Germinal center (tissue), 1 donor: Measurements from ENCODE around the gene OSCP1.

Experiments
- DNase-seq: peaks from one replicate; pipeline ENCODE4 v3.0.0; 2012; ENCODE audit warnings: mixed read lengths, low spot score

Gene OSCP1

DNA sequence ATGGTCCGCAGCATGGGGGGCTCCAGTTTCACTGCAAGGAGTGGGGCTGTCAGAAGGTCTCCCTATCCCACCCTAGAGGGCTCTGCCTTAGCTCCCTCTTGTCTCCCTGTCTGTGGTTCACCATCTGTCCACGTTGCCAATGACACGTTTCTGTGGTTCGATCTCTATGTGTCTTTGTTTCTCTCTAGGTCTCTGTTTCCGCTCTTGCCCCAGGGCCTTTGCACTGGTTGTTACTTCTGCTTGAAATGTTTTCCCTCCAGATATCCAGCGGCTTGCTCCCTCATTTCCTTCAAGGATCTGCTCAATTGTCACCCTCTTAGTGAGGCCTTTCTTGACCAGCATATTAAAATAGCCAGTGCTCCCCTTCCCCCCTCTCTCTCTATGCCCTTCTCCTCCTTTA lies 22.4 kb upstream of the OSCP1 start:
- DNase-seq = no peak

DNA sequence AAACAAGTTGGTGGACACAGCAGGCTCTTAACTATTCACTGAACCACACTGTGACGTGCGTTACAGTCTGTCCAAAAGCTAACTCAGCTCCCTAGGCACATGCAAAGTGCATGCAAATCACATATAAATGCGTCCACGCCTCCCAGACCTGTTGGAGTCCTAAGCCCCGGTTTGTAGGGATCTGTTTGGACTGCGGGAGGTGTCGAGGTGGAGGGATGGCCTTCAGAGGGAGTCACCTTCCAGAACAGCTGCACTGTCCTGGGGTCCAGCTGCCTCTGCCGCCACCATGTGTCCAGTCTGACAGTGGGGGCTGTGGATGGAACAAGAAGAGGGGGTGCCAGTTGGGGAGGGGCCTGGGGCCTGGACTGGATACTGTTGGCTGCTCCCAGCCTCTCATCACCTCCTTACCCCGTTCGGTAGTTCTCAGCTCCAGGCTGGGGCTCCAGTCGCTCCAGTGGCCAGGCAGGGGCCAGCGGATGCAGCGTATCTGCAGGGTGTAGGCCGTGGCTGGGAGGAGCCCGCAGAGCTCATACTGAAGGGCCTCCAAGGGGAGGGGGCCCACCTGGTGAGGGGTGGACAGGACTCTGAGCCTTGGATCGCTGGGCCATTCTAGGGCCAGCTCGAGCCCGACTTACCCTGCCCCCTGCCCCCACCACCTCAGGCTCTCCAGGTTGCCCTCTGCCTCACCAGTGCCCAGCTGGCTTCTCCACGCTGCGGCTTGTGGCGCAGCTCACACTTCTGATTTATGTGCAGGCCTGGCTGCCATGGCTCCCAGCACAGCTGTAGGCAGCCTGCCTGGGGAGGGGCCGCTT lies 21.8 kb upstream of the OSCP1 start:
- DNase-seq = no peak

DNA sequence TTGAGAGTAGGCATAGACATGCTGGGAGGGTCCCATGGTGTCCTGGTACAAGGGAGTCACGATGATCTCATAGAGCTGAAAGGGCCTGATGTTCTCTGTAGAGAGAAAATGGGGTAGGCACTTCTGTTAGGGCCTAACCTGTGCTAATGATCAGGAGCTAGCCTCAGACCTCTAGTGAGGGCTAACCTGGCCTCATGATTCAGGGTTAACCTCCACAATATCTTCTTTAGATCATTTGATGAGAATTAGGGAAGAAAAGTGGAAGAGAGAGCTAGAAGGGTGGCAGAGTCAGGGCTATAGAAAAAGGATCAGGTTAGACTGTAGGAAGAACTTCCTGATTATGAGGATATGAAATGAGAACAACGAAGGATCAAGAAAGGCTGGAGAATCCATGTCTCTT lies 18.9 kb upstream of the OSCP1 start:
- DNase-seq = no peak

DNA sequence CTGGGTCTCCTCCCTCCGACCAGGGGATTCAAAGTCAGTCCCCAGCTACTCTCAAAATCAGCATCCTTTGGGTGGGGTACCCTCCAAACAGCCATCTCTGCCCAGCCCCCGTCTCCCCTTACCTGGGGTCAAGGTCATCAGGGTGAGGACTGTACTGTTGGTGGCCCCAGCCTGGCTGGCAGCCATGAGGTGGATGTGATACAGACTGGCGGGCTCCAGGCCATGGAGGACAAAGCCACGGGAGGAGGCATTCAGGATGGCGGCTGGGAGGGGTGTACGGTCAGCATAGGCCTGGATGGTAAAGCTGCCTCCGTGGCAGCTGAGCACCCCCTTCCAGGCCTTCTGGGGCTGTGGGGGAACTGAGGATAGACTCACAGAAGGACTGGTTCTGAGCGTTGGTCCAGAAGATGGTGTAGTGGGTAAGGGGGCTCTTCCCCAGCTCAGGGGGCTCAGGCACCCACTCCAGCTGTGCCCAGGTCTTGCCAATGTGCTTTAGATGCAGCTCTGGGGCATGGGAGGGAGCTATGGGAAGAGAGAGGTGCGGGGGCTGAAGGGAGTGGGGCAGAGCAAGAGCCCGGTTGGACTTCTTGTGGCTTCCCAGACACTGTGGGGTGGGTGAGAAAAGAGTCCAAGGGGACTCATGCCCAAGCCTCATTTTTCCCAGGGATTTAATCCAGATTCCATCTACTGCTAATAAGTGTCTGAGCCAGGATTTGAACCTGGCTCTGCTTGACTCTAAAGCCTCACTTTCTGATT lies 17.6 kb upstream of the OSCP1 start:
- no peak for DNase-seq

DNA sequence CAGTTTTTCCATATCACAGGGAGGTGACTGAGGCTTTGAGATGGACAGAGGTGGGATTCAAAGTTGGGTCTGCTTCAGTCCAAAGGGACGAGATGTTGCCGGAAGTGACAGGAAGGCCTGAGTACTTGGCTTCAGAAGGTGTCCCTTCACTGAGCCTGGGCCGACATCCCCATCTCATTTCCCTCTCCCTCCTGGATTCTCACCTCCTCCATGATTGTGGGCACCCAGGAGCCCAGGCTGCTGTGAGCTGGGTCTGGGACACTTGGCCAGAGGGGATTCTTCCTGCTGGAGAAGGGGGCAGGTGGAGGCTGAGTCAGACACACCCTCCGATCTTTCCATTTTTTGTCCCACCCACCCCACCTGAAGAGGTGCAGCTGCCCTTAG lies 16.8 kb upstream of the OSCP1 start:
- no peak for DNase-seq

DNA sequence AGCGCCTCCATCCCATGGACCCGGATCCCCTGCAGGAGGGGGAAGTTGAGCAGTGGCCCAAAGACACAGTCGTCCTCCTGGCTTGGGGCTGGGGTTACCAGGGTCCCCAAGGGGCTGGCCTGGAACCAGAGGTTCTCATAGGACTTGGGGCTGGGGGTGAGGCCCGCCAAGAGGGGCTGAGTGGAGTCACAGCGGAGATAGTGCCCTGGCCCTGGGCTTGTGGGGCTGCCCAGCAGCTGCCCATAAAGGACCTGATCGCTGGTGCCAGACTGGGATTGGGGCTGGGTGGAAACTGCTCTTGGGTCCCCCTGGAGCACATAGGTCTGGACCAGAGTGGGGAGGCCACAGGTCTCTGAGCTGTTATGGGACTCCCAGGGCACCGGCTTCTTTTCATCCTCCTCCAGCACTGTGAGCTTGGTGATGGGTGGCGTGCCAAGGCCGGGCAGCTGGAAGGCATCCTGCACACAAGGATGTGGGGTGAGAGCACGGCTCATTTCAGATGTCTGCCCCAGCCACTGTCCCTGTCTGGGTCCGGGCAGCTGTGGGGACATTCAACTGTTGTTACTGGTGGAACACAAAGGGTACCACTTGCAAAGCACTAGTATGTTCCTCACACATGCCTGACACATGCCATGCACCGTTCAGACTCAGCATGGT lies 16.2 kb upstream of the OSCP1 start:
- no peak for DNase-seq

DNA sequence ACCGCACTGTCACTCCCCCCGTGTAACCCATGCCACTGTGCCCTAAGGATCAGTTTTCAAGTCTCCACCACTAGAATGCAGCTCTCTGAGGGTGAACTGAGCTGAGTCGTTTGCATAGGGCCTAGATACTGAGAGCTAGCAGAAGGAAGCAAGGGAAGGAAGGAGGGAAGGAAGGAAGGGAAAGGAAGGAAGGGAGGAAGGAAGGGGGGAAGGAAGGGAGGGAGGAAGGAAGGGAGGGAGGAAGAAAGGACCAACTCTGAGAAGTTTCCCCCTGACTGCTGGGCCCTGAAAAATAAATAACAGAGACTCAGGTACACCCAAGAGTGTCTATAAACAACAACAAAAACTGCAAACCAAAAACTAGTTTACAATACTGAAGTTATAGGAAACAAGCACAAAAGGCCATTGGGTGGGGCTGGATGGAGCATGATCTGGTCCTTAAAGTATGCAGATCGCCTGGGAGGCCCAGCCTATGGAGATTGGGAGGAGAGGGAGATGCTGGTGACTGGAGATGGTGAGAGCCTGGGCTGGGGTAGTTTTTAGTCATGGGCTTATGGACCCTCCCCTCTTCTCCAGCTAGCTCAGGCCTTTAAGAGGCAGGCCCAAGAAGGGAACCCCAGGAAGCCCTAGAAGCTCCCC lies 15.6 kb upstream of the OSCP1 start:
- DNase-seq = no peak

DNA sequence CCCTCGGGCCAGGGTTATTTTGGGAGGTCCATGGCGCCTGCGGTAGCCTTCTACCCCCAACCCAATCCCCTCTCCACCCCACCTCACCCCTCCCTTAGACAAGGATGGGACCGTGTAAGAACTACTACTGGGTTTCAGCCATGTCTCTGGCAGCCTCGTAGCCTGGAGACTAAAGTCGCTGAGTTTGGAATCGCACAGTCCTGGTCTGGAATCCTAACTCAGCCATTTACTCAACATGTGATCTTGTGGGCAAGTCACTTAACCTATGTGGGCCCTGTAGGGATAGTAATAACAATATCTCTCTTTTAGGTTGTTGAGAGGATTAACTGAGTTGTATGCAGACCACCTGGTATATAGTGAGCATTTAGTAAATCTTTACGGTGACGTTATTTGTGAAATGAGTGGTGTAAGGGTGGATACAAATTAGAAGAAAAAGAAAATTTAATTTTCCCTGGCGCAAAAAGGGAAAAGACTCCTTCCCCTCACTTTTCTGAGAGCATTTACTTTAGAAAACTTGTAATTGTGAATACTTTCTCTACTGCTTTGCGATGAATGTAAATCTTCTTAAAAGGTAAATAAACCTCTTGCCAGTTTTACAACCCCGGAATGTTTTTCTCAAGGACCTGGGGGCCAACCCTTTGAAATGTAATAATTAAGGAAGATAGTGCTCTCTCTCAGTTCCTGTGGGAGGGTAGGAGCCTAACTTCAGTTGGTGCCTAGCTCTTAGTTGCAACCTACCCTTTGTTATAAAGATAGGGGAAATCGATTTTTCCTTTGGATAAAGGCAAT lies 14.5 kb upstream of the OSCP1 start:
- DNase-seq = no peak

DNA sequence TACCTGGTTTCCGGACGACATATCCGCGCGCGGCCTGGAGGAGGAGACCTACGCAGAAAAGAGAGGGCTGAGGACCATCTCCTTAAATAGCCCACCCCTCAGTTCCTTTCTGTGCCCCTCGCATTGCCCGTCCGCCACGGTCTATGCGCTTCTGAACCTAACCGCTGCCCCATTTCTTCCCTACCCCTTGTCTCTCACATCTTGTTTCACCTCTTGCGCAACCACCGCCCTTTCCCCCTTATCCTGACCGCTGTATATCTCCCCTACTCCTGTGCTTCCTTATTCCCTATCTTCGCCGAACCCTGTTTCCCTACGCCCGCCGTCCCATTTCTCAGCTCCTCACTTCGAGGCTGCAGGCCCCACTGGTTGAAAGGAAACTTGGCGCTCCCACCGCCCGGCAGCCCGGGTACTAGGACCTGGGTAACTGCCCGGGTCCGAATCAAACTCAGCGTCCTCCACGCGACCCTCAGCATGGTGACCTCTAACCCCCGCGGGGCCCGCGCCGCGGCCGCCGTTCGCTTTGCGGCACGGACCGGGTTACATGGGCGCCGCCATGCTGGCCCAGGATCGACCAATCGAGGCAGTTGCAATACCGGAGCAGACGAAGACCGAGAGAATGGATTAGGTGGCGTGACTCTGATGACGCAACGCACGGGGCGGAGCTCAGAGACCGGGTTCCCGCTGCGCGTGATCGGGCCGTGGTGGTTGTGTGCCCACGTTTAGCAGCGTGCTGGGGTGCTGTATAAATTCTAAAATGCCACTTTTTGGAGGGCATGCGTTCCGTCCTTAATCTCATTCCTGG lies 13.8 kb upstream of the OSCP1 start, which contains the start of gene MRPS15:
TSS of gene MRPS15 (minus strand) at position 582 of the 802 bp plus-strand sequence. CDS start at position 473, 109 bp downstream.
- DNase-seq = peak; percentile 95

DNA sequence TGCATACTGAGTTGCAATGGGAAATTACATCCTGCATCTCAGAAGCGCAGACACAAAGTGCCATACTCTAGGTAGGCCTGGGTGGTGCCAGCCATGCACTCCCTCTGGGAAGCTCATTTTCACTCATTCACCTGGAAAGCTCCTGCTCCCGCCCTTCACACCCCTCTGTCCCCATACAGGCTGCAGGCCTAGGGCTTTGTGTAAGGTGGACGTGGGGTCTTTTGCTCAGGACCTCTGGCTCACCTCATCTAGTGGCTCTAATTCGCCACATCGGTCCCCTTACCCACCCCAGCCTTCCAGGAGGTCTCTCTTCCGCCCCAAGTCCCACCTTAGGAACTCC lies 13.2 kb upstream of the OSCP1 start:
- no peak for DNase-seq

DNA sequence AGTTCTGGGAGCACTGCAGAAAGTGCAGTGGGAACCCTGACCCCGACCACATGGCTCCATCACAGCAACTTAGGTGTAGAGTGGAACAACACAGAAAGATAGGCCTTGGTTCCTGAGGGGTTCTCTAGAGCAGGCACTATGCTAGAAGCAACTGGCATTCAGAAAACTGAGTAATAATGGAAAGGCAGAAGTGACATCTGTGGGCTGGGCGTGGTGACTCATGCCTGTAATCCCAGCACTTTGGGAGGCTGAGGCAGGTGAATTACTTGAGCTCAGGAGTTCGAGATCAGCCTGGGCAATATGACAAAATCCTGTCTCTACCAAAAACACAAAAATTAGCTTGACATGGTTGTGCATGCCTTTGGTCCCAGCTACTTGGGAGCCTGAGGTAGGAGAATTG lies 8.7 kb upstream of the OSCP1 start:
- DNase-seq = no peak

DNA sequence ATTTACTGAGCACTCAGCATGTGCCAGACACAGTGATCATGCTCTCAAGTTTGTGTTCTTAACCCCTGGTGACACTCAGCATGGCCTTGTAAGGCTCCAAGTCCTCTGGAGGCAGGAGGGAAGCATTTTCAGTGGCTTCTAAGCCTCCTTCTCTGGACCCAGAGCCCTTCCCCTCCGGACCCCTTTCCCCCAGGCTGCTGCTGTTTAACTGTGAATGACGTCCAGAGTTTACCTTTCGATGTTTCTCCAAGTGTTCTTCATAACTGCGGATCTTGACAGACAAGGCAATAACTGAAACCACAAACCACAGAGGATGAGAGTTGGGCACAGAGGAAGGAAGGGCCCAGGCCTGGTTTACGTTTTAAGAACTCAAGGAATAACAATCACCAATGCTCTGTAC lies 7.4 kb upstream of the OSCP1 start:
- no peak for DNase-seq

DNA sequence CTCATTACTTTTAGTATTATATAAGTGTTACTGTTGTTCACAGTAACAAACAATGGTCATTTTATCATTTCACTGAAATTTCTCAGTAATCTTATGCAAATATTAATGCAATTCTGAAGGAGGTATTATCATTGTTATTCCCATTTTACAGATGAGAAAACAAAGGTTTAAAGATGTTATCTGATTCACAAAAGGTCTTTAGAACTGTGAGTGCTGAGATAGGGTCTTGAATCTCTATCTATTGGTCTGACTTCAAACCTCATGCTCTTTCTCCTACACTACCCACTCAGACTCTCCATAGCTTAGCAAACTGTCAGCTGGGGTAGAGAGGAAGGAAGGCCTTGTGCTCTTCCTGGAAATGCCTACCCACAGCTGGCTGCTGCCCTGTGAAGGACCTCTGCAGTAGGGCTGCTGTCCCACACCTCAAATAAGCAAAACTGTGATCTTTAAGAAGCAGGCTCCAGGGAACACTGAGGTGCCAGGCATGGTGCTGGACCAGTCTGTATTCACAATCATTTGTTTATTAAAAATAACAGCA lies 6.2 kb upstream of the OSCP1 start:
- no peak for DNase-seq

DNA sequence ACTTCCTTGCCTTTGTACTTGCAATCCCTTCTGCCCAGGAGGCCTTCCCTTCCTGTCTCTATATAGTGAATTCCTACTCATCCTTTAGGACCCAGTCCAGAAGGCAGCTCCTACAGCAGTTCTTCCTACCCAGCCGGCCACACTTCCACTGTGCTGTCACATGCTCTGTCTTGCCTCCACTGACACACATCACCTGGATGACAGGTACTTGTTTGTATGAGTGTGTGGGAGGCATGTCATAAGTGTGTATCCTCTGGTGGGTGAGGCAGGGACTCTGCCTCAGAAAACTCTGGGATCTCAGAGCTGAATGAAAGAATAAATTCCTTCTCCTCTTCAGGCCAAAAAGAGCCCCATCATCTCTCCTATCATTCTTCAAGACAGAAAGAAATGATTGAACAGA lies 5.1 kb upstream of the OSCP1 start:
- no peak for DNase-seq

DNA sequence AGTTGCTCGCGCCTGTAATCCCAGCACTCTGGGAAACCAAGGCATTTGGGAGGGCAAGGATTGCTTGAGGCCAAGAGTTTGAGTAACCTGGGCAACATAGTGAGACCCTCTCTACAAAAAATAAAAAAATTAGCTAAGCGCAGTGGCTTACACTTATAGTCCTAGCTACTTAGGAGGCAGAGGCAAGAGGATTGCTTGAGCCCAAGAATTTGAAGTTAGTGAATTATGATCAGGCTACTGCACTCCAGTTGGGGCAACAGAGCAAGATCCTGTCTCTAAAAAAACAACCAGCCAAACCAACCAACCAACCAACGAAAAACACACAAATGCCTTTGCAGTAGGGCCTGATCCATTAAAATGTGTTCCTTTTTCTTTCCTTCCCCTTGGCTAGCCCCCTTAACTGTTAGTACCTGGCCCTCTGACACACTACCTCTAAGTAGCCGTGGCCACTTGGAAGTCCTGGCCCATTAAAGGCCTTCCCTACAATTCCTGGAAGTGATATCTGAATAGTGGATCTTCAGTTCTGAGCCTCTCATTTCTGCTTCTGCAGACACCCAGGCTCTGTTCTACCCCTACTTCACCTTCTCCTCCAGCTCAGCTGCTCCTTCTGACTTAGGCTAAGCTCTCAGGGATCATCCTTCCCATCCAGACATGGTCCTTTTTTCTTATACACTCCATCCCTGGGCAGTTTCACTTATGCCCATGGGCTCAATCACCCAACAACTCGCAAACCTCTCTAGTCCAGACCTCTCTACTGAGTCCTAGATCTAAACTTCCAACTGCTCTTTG lies 3.5 kb upstream of the OSCP1 start:
- no peak for DNase-seq

DNA sequence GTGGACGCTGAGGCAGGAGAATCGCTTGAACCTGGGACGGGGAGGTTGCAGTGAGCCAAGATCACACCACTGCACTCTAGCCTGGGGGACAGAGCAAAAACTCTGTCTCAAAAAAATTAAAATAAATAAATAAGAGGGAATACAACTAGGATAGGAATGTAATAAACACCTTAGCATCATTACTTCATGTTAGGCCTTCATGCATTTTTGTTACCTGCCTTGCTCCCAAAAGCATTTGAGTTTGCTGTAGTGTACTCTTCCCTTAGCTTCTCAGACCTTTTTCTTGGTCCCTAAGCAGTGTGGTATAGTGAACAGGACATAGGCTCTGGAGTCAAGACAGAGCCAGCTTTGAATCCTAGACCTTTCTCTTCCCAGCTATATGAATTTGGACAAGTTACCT lies 2.8 kb upstream of the OSCP1 start:
- no peak for DNase-seq

DNA sequence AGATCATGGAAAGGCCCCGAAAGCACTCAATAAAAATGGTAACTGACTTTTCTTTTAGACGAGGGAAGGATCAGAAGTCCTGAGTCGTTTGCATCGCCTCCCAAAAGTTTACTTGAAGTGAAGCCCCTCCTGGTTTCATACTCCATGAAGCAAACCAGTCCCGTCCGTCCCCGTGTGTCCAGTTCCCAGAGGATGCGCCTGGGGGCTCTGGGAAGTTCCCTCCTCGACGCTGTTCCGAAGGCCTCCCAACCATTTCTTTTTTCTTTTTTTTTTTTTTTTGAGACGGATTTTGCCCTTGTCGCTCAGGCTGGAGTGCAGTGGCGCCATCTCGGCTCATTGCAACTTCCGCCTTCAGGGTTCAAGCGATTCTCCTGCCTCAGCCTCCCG lies 661 bp upstream of the OSCP1 start:
- no peak for DNase-seq

DNA sequence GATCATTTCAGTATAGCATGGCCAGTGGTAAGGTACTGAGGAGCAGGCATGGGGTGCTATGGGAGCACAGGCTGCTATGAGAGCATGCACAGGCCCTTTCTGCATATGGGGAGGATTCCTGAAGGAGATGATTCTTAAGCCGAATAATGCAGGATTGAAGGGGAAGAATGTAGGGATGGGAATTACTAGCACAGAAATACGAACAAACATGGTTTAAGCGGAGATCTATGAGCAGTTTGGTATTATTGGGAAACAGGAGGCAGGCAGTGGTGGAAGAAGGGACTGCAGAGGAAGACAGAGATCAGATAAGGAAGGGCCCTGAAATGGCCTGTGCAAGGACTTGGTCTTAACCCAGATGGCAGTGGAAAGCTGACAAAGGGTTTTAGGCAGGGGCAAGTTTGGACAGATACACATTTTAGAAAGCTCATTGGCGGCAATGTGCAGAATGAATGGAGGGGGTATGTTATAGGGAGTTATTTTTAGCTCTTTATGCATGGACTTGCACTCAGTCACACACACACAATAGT lies 1.7 kb downstream of the OSCP1 start:
- DNase-seq = no peak

DNA sequence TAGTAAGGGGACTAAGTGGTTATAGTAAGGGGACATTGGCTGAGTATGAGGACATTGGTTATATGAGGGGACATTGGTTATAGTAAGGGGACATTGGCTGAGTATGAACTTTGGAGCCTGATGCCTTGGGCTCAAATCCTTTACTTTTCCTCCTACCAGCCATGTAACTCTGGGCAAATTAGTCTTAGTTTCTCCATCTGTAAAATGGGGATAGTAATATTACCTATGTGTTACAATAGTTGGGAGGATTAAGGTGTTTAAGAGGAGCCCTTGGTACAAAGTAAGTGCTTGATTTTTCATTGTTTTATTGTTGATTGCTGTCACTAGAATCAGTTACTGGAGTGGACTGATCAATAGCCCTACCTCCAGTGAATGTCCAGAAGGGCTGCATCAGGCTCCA lies 2.8 kb downstream of the OSCP1 start:
- DNase-seq = no peak

DNA sequence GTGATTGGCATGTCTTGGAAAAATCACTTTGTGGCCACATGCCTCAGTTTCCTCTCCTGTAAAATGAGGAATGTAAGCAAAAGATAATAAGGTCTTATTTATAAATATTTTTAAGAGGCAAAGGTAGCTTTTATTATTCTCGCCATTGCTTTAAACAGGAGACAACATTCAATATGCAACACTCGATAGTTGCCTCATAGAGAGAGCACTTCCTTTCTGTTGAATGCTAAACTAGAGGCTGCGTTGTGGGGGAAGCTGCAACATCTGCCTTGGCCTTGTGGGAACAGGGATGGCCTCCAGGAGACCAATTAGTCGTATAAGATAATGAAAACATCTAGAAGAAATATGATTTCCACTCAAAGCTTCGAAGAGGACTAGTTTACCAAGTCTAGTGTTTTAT lies 3.5 kb downstream of the OSCP1 start:
- no peak for DNase-seq
